ENCODE results near the gene GABBR2. TPM values are rescaled to one million over a fixed set of nuclear protein-coding genes. Genes with fewer than 3 reads are reported as not detected.

The GABBR2 gene
- total RNA-seq, 1 experiment from 2014 or later, result 6.3 TPM

- no peak for DNase-seq (ENCODE audit: low read depth, low spot score)
- intact Hi-C loops (cut with micrococcal nuclease; ENCODE audit: unreplicated experiment) (no loop called here), in situ Hi-C loops (cut with HindIII; ENCODE audit: low pct_unique_long_range_greater_than_20kb, low sequenced_read_pairs) (no loop called here)
- Histone ChIP-seq H3K27ac (ENCODE audit: low read length) (no peak overlapping the region), H3K36me3 (ENCODE audit: control insufficient read depth, insufficient read depth, low read length) (no peaks in the 10 kb centered on the region), H3K4me1 (ENCODE audit: control insufficient read depth, insufficient read depth, low read length) (no peaks in the 10 kb centered on the region), H3K4me3 (ENCODE audit: low read depth in 2 of 2, low read length in 2 of 2) (no peak overlapping the region), H3K9me3 (ENCODE audit: control insufficient read depth, insufficient read depth, low read depth, low read length) (no peaks in the 10 kb centered on the region), H3K27me3 (ENCODE audit: control insufficient read depth, insufficient read depth, low read length) (no peaks in the 10 kb centered on the region)
- no peak for TF ChIP-seq TCF7L2 (IDR thresholded peaks at IDR 0.05; ENCODE audit: low read depth, low read length)
- no peak for TF ChIP-seq REST (IDR thresholded peaks at IDR 0.05; ENCODE audit: insufficient read depth in 1 of 2, low read depth in 2 of 2, low read length in 1 of 2)
- no peak for TF ChIP-seq CTCF (IDR thresholded peaks at IDR 0.05)
- no peak for TF ChIP-seq SIN3A (IDR thresholded peaks at IDR 0.05; ENCODE audit: borderline replicate concordance, insufficient read depth, low read depth, low read length)
- TF ChIP-seq POLR2AphosphoS5 (IDR thresholded peaks at IDR 0.05; ENCODE audit: low read depth, low read length), result no peak
- ChIA-PET POLR2A (no interaction called here), CTCF (no interaction called here)
- BruUV-seq (replicated peaks), result no TSS peak
- no peak for ATAC-seq
Observed at GRCh38 chr9:98538626-98539031, 170.1 kb downstream of the GABBR2 start.

GRCh38 chr9:98538203-98538602, 170.5 kb downstream of the GABBR2 start:
- POLR2A ChIA-PET, result no interaction called here
- Histone ChIP-seq H3K4me3 (ENCODE audit: low read depth in 2 of 2, low read length in 2 of 2) (no peak overlapping the region), H3K27ac (ENCODE audit: low read length) (no peak overlapping the region), H3K27me3 (ENCODE audit: control insufficient read depth, insufficient read depth, low read length) (no peaks in the 10 kb centered on the region), H3K4me1 (ENCODE audit: control insufficient read depth, insufficient read depth, low read length) (no peaks in the 10 kb centered on the region), H3K9me3 (ENCODE audit: control insufficient read depth, insufficient read depth, low read depth, low read length) (no peaks in the 10 kb centered on the region), H3K36me3 (ENCODE audit: control insufficient read depth, insufficient read depth, low read length) (no peaks in the 10 kb centered on the region)
- ATAC-seq (no peak), DNase-seq (ENCODE audit: low read depth, low spot score) (no peak)
- TF ChIP-seq TCF7L2 (IDR thresholded peaks at IDR 0.05; ENCODE audit: low read depth, low read length) (no peak), POLR2AphosphoS5 (IDR thresholded peaks at IDR 0.05; ENCODE audit: low read depth, low read length) (no peak), REST (IDR thresholded peaks at IDR 0.05; ENCODE audit: insufficient read depth in 1 of 2, low read depth in 2 of 2, low read length in 1 of 2) (no peak), SIN3A (IDR thresholded peaks at IDR 0.05; ENCODE audit: borderline replicate concordance, insufficient read depth, low read depth, low read length) (no peak), CTCF (IDR thresholded peaks at IDR 0.05) (no peak)
- no TSS peak for BruUV-seq (replicated peaks)
- in situ Hi-C loops (cut with HindIII; ENCODE audit: low pct_unique_long_range_greater_than_20kb, low sequenced_read_pairs) (no loop called here), intact Hi-C loops (cut with micrococcal nuclease; ENCODE audit: unreplicated experiment) (no loop called here)
- CTCF ChIA-PET, result no interaction called here
